ENCODE results near the gene OR13C4.
"Not testable (repeated sequence)": the region's sequence is repeated elsewhere in the genome, so short reads cannot be mapped to it uniquely, and the experiment has no call there.

The OR13C4 gene

GRCh38 chr9:104527109-104527508, at the start of gene OR13C4:
OR13C4 (minus strand) TSS chr9:104527209; CDS start chr9:104527209, 0 bp downstream.
- no peak for DNase-seq (ENCODE audit: low spot score)

- DNase-seq (ENCODE audit: low spot score) = no peak
Measured at GRCh38 chr9:104575456-104575855, 48.4 kb upstream of the OR13C4 start.

- no peak for DNase-seq (ENCODE audit: low spot score)
Measured at GRCh38 chr9:104572612-104573011, 45.6 kb upstream of the OR13C4 start.

GRCh38 chr9:104568868-104569267, 41.9 kb upstream of the OR13C4 start, which contains the start of gene OR13C8:
OR13C8 (plus strand) TSS chr9:104569168; CDS start chr9:104569168, 0 bp downstream.
- DNase-seq (ENCODE audit: low spot score) = no peak

GRCh38 chr9:104564358-104564757, 37.3 kb upstream of the OR13C4 start:
- DNase-seq (ENCODE audit: low spot score) = no peak

GRCh38 chr9:104556830-104557634, 30.0 kb upstream of the OR13C4 start:
- DNase-seq (ENCODE audit: low spot score) = no peak

GRCh38 chr9:104555521-104555920, 28.5 kb upstream of the OR13C4 start:
- no peak for DNase-seq (ENCODE audit: low spot score)

GRCh38 chr9:104553261-104553660, 26.3 kb upstream of the OR13C4 start:
- DNase-seq (ENCODE audit: low spot score) = no peak

- DNase-seq (ENCODE audit: low spot score) = no peak
Measured at GRCh38 chr9:104544644-104545043, 17.6 kb upstream of the OR13C4 start.

- DNase-seq (ENCODE audit: low spot score) = no peak
Measured at GRCh38 chr9:104539275-104539674, 12.3 kb upstream of the OR13C4 start.

- DNase-seq (ENCODE audit: low spot score) = no peak
Measured at GRCh38 chr9:104536756-104537155, 9.7 kb upstream of the OR13C4 start, which contains the start of gene OR13C3. OR13C3 (minus strand) TSS chr9:104536856; CDS start chr9:104536723, 133 bp downstream.

- not testable (repeated sequence) for DNase-seq (ENCODE audit: low spot score)
Measured at GRCh38 chr9:104520241-104520640, 6.8 kb downstream of the OR13C4 start.

GRCh38 chr9:104514901-104515300, 12.1 kb downstream of the OR13C4 start:
- no peak for DNase-seq (ENCODE audit: low spot score)

- no peak for DNase-seq (ENCODE audit: low spot score)
Measured at GRCh38 chr9:104506565-104506964, 20.4 kb downstream of the OR13C4 start.

- DNase-seq (ENCODE audit: low spot score) = no peak
Measured at GRCh38 chr9:104503963-104504362, 23.0 kb downstream of the OR13C4 start, which contains the start of gene OR13F1. OR13F1 (plus strand) TSS chr9:104504263; CDS start chr9:104504263, 0 bp downstream.

- DNase-seq (ENCODE audit: low spot score) = no peak
Measured at GRCh38 chr9:104503440-104503839, 23.6 kb downstream of the OR13C4 start.

- DNase-seq (ENCODE audit: low spot score) = no peak
Measured at GRCh38 chr9:104494808-104495207, 32.2 kb downstream of the OR13C4 start.

GRCh38 chr9:104485014-104485413, 42.0 kb downstream of the OR13C4 start:
- DNase-seq (ENCODE audit: low spot score) = no peak

GRCh38 chr9:104482921-104483570, 44.0 kb downstream of the OR13C4 start:
- no peak for DNase-seq (ENCODE audit: low spot score)
